MCF 10A (cell line): ENCODE results near the gene CHRNB4. TPM values are rescaled to one million over a fixed set of nuclear protein-coding genes. Genes with fewer than 3 reads are reported as not detected.
"Not testable (repeated sequence)": the region's sequence is repeated elsewhere in the genome, so short reads cannot be mapped to it uniquely, and the experiment has no call there.

ENCODE experiments used
- BruUV-seq: library from RNA; stranded (reverse); fragments of 400-500 nt; replicated peaks from 2 replicates; lab custom pipeline; 2021; lab: Mats Ljungman, UMichigan
- CTCF ChIA-PET: fragments of 300-600 bp; sonication (Branson Sonifier 250); formaldehyde crosslinking; extraction: SDS; loops from one replicate; lab custom pipeline; 2021; ENCODE audit warnings: antibody characterized with exemption, inconsistent platforms; lab: Yijun Ruan, JAX
- POLR2A ChIA-PET: fragments of 300-600, 350-650 bp; sonication (Branson Sonifier 250); formaldehyde crosslinking; extraction: SDS; loops from one replicate; lab custom pipeline; 2020; ENCODE audit warnings: antibody characterized with exemption, inconsistent platforms; lab: Yijun Ruan, JAX
- DNase-seq: peaks from one replicate; pipeline ENCODE4 v3.0.0-alpha.2; 2018; ENCODE audit not compliant: unreplicated experiment
- H3K27ac Mint-ChIP-seq: one replicate; pipeline ENCODE4 v1.8.0; 2022; ENCODE audit warnings: mild to moderate bottlenecking, low read depth, mixed read lengths; ENCODE audit not compliant: unreplicated experiment
- H3K27me3 Mint-ChIP-seq: one replicate; pipeline ENCODE4 v1.8.0; 2022; ENCODE audit warnings: mixed read lengths; ENCODE audit not compliant: insufficient read depth, unreplicated experiment
- H3K36me3 Mint-ChIP-seq: one replicate; pipeline ENCODE4 v1.8.0; 2022; ENCODE audit warnings: mild to moderate bottlenecking, moderate library complexity, mixed read lengths; ENCODE audit not compliant: insufficient read depth, unreplicated experiment
- H3K4me1 Mint-ChIP-seq: one replicate; pipeline ENCODE4 v1.8.0; 2022; ENCODE audit warnings: mixed read lengths; ENCODE audit not compliant: insufficient read depth, unreplicated experiment
- H3K4me3 Mint-ChIP-seq: one replicate; pipeline ENCODE4 v1.8.0; 2022; ENCODE audit warnings: mild to moderate bottlenecking, moderate library complexity, mixed read lengths; ENCODE audit not compliant: unreplicated experiment
- H3K9me3 Mint-ChIP-seq: one replicate; pipeline ENCODE4 v1.8.0; 2022; ENCODE audit warnings: mixed read lengths; ENCODE audit not compliant: unreplicated experiment
- intact Hi-C: fragments of 100-400 bp; cut with micrococcal nuclease; formaldehyde crosslinking; loops from 2 replicates; pipeline ENCODE4 v1.14.1; 2022
- total RNA-seq: library from RNA; stranded (reverse); gene quantifications from 2 replicates; pipeline ENCODE4 v1.2.3, GENCODE V29; 2022
- TF ChIP-seq, protein P1 (sequence below): fragments of 200-600 bp; IDR thresholded peaks from one replicate; pipeline ENCODE4 v1.8.0; 2022; ENCODE audit warnings: antibody characterized with exemption, mild to moderate bottlenecking; ENCODE audit not compliant: unreplicated experiment

The CHRNB4 gene
- total RNA-seq, 1 experiment from 2014 or later, result not detected

DNA sequence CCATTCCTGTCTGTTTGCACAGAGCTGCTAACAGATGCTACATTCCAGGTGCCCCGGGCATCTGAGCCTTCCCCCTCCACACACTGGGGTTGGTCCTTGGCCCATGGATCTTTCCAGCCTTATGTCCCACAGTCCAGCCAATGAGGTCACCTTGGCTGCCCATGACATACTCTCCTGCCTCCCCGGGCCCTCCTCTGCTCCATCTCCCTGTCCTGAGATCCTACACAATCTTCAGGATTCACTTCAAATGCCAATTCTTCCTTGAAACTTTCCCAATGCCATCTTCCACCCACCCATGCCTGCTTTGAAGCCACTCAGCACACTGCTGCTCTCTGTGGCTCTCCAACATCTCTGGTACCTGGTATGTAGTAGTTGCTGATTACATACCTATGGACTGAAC is 24.5 kb downstream of the CHRNB4 start:
- BruUV-seq, result no TSS peak
- no peaks in the 10 kb centered on the region for H3K4me1 Mint-ChIP-seq
- no peak overlapping the region for H3K27ac Mint-ChIP-seq
- ChIA-PET CTCF (interaction anchor here (1.3 to 1.9 kb wide), 3 partner anchors 22 to 135 kb away, joined by 6 to 11 read pairs (median 9); no protein-coding TSS in a partner anchor), POLR2A (no interaction called here)
- peaks cover 14% of the 10 kb centered on the region for H3K27me3 Mint-ChIP-seq
- no peak overlapping the region for H3K4me3 Mint-ChIP-seq
- no peaks in the 10 kb centered on the region for H3K9me3 Mint-ChIP-seq
- H3K36me3 Mint-ChIP-seq, result no peaks in the 10 kb centered on the region
- intact Hi-C loops, result no loop called here
- TF ChIP-seq, protein P1, sequence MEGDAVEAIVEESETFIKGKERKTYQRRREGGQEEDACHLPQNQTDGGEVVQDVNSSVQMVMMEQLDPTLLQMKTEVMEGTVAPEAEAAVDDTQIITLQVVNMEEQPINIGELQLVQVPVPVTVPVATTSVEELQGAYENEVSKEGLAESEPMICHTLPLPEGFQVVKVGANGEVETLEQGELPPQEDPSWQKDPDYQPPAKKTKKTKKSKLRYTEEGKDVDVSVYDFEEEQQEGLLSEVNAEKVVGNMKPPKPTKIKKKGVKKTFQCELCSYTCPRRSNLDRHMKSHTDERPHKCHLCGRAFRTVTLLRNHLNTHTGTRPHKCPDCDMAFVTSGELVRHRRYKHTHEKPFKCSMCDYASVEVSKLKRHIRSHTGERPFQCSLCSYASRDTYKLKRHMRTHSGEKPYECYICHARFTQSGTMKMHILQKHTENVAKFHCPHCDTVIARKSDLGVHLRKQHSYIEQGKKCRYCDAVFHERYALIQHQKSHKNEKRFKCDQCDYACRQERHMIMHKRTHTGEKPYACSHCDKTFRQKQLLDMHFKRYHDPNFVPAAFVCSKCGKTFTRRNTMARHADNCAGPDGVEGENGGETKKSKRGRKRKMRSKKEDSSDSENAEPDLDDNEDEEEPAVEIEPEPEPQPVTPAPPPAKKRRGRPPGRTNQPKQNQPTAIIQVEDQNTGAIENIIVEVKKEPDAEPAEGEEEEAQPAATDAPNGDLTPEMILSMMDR, result no peak
- DNase-seq, result no peak

DNA sequence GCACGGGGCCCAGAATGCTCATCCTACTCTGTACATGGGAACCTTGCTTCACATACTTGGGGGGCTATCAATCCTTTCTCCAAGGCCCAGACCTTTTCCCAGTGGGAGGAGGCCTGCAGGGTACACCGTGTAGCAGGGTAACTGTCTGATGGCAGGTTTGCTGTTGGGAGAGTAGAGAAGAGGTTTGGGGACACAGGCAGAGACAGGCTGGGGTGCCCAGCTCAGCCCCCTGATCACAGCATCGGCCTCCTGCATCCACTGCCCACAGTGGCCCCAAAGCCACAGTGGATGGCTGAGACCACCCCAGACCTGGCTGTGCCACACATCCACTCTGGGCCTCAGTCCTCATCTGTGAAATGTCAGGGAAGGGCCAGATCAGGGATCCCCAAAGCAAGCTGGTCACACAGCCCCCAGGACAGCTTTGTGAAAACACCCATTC is 25.8 kb downstream of the CHRNB4 start:
- intact Hi-C loops, result no loop called here
- ChIA-PET CTCF (interaction anchor here (0.6 to 1.9 kb wide), 4 partner anchors 23 to 137 kb away, joined by 5 to 6 read pairs (median 5); no protein-coding TSS in a partner anchor), POLR2A (no interaction called here)
- Mint-ChIP-seq H3K4me1 (no peaks in the 10 kb centered on the region), H3K9me3 (no peaks in the 10 kb centered on the region), H3K27me3 (peaks cover 15% of the 10 kb centered on the region), H3K4me3 (no peak overlapping the region), H3K36me3 (no peaks in the 10 kb centered on the region), H3K27ac (no peak overlapping the region)
- TF ChIP-seq, protein P1, result no peak
- DNase-seq, result no peak
- no TSS peak for BruUV-seq

DNA sequence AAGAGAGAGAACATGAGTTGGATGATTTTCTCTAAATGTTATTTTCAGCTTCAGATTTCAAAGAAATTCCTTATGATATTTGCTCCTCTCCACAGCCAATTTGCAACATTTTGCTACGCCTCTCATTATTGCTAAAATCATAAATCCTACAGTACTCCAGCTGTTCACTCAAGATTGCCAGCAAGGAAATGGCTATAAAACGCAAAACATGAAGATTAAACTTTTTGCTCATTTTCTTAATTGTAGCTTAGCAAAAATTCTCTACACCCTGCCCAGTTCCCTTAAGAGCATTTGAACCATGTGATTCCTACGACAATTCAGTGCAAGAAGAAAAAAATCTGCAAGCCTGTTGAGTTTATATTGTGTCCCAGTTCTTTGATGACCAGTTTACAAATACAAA is 27.0 kb downstream of the CHRNB4 start:
- peaks cover 16% of the 10 kb centered on the region for H3K27me3 Mint-ChIP-seq
- no peaks in the 10 kb centered on the region for H3K36me3 Mint-ChIP-seq
- ChIA-PET POLR2A (no interaction called here), CTCF (interaction anchor here (1.0 to 1.4 kb wide), 3 partner anchors 96 to 138 kb away, joined by 3 to 5 read pairs (median 5); no protein-coding TSS in a partner anchor)
- TF ChIP-seq, protein P1, result no peak
- DNase-seq, result no peak
- intact Hi-C loops, result no loop called here
- BruUV-seq, result no TSS peak
- H3K4me3 Mint-ChIP-seq, result no peak overlapping the region
- no peaks in the 10 kb centered on the region for H3K9me3 Mint-ChIP-seq
- no peak overlapping the region for H3K27ac Mint-ChIP-seq
- no peaks in the 10 kb centered on the region for H3K4me1 Mint-ChIP-seq

DNA sequence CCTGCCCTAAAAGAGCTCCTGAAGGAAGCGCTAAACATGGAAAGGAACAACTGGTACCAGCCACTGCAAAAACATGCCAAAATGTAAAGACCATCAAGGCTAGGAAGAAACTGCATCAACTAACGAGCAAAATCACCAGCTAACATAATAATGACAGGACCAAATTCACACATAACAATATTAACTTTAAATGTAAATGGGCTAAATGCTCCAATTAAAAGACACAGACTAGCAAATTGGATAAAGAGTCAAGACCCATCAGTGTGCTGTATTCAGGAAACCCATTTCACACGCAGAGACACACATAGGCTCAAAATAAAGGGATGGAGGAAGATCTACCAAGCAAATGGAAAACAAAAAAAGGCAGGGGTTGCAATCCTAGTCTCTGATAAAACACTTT is 31.5 kb downstream of the CHRNB4 start:
- CTCF ChIA-PET, intact Hi-C loops, H3K36me3 Mint-ChIP-seq, DNase-seq, H3K4me1 Mint-ChIP-seq, POLR2A ChIA-PET, H3K4me3 Mint-ChIP-seq, H3K27ac Mint-ChIP-seq, BruUV-seq, H3K9me3 Mint-ChIP-seq: not testable (repeated sequence)
- H3K27me3 Mint-ChIP-seq, result peaks cover 47% of the 10 kb centered on the region
